ENCODE measurements around the gene FGFR2. TPM values are rescaled to one million over a fixed set of nuclear protein-coding genes. Genes with fewer than 3 reads are reported as not detected.

The FGFR2 gene
- total and polyA plus RNA-seq, 9 of the 15 experiments (the other 6 are each of a cell fraction or from before 2014, with no cell fraction given): 0.20 TPM; not detected in 8

- TF ChIP-seq PHB (CRISPR knock-in tag; IDR thresholded peaks at IDR 0.05): no peak
These were observed 45.5 kb downstream of the FGFR2 start (continued) for GRCh38 chr10:121552746-121553145.

- Histone ChIP-seq H3K79me2 (ENCODE audit: control insufficient read depth, insufficient read depth, low read length) (no peaks in the 10 kb centered on the region), H4K20me1 (replicated peaks; ENCODE audit: control insufficient read depth, insufficient read depth, low read length) (no peaks in the 10 kb centered on the region), H2AFZ (ENCODE audit: low read depth, low read length) (no peak overlapping the region), H3K4me1 (replicated peaks in 1 of 2; ENCODE audit: control insufficient read depth in 2 of 2, insufficient read depth in 2 of 2, low read length in 2 of 2) (no peaks in the 10 kb centered on the region), H3K9me1 (ENCODE audit: control insufficient read depth, insufficient read depth, low read length) (no peaks in the 10 kb centered on the region), H3K4me3 (no peak overlapping the region), H3K9ac (ENCODE audit: insufficient read depth in 1 of 2, low read depth in 2 of 2, low read length in 2 of 2) (no peak overlapping the region), H3K36me3 (ENCODE audit: control insufficient read depth, insufficient read depth, low read length) (no peaks in the 10 kb centered on the region), H3K9me3 (replicated peaks; ENCODE audit: control insufficient read depth, insufficient read depth, low read depth, low read length) (no peaks in the 10 kb centered on the region), H3K27ac (ENCODE audit: extremely low read depth, low read depth, low read length) (no peak overlapping the region), H3K4me2 (ENCODE audit: insufficient read depth, low read length) (no peak overlapping the region), H3K27me3 (ENCODE audit: control insufficient read depth in 2 of 2, insufficient read depth in 2 of 2, low read length in 2 of 2) (no peaks in the 10 kb centered on the region; a peak in 1 of 5 replicates)
- in situ Hi-C loops (cut with MboI) (no loop called here), intact Hi-C loops (cut with micrococcal nuclease) (no loop called here)
- TF ChIP-seq ZNF253 (CRISPR knock-in tag; conservative IDR thresholded peaks at IDR 0.05) (no peak), KAT7 (CRISPR knock-in tag; IDR thresholded peaks at IDR 0.05; ENCODE audit: borderline replicate concordance) (no peak), GTF2E2 (tag; IDR thresholded peaks at IDR 0.05) (no peak), TSC22D4 (tag; IDR thresholded peaks at IDR 0.05) (no peak), TBP (optimal IDR thresholded peaks at IDR 0.05; ENCODE audit: low read depth, low read length) (no peak), ZNF398 (CRISPR knock-in tag; IDR thresholded peaks at IDR 0.05) (no peak), HDAC8 (tag; IDR thresholded peaks at IDR 0.05) (no peak), ATF3 (IDR thresholded peaks at IDR 0.05) (no peak), ATF3 (CRISPR knock-in tag; conservative IDR thresholded peaks at IDR 0.05) (no peak)
- no TSS peak for BruUV-seq (replicated peaks)
- FAIRE-seq: no peak
- ChIA-PET POLR2A (no interaction called here), CTCF (ENCODE audit: low intra/inter-chr PET ratio) (no interaction called here)
- WGBS (ENCODE audit: insufficient coverage, low coverage, missing lambda C conversion rate): 0% methylated on average over 5 of the region's 10 CpGs
- no peak for DNase-seq (ENCODE audit: extremely low read depth in 1 of 4, low spot score in 3 of 4)
- no peak for ATAC-seq
These were observed 46.9 kb downstream of the FGFR2 start for GRCh38 chr10:121551210-121551885.
